IPS DF 19.7 (cell line): Measurements from ENCODE around the gene PLAC9.
"Not testable (repeated sequence)": the region's sequence is repeated elsewhere in the genome, so short reads cannot be mapped to it uniquely, and the experiment has no call there.

Experiments
- DNase-seq: peaks from one replicate; pipeline ENCODE4 v3.0.0-alpha.2; 2013; ENCODE audit warnings: low read depth, low spot score

PLAC9 gene

GRCh38 chr10:80139265-80139664, 6.7 kb downstream of the PLAC9 start:
- DNase-seq: no peak

- DNase-seq: no peak
Measured at GRCh38 chr10:80140251-80140650, 7.7 kb downstream of the PLAC9 start.

GRCh38 chr10:80141696-80142460, 9.3 kb downstream of the PLAC9 start:
- no peak for DNase-seq

- no peak for DNase-seq
Measured at GRCh38 chr10:80144067-80144695, 11.7 kb downstream of the PLAC9 start.

DNA sequence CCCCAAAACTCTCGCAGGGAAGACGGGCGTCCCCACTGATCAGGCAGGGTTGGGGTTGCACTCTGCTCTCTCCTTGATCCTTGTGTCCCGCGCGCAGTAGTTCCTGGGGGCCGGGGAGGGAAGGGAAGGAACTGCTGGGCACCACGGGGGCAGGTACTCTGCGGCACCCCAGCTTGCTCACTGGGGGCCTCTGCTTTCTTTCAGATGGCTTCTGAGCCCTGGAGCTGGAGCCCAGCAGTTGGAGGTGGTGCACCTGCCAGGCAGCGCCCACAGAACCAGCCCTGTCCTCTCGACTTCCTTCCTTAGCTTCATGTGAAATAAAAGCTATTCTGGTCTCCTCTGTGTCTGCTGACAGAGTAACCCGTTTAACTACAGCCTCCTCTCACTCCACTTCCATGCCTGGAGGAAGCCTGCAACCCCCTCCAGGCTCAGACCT, 12.2 kb downstream of the PLAC9 start:
- no peak for DNase-seq

- DNase-seq: not testable (repeated sequence)
Measured at GRCh38 chr10:80145406-80146308, 13.1 kb downstream of the PLAC9 start.

GRCh38 chr10:80146918-80147317, 14.4 kb downstream of the PLAC9 start:
- DNase-seq: no peak

DNA sequence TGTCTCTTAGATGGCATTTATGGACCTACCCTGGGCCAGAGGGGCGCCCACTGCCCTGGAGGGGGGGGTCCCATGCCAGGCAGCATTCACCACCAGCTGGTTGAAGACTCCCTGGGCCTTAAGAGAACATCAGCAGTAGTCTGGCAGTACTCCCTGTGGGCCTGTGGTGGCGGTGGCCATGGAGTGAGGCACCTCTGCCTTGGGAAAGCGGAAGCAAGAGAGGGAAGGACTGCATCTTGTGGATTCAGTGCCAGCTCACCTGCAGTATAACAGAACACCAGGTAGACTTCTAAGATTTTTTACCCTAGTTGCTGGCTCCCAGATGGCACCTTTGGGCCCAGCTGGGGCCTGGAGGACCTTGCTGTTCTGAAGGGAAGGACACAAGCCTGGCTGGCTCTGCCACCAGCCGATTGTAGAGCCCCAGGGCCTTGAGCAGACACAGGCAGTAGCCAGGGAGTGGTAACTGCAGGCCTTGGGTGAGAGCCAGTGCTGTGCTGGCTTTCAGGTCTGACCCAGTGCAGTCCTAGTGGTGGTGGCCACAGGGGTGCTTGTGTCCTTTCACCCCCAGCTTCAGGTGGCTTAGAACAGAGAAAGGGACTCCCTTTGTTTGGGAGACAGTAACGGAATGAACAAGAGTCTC, 15.8 kb downstream of the PLAC9 start:
- no peak for DNase-seq

DNA sequence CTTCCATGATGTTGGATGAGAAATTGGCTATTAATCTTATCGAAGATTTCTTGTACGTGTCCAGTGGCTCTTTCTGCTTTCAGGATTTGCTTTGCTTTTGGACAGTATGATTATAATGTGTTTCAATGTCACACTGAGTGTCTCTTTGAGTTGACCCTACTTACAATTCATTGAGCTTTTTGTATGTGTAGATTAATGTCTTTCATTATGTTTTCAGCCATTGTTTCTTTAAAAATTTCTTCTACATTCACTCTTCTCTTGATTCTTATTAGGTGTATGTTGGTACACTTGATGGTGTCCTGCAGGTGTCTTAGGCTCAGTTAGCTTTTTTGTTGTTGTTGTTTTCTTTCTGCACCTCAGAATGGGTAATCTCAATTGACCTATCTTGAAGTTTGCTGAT, 16.6 kb downstream of the PLAC9 start:
- DNase-seq: no peak

GRCh38 chr10:80150172-80150571, 17.6 kb downstream of the PLAC9 start:
- DNase-seq: no peak

- DNase-seq: no peak
Measured at GRCh38 chr10:80152820-80153219, 20.3 kb downstream of the PLAC9 start.

DNA sequence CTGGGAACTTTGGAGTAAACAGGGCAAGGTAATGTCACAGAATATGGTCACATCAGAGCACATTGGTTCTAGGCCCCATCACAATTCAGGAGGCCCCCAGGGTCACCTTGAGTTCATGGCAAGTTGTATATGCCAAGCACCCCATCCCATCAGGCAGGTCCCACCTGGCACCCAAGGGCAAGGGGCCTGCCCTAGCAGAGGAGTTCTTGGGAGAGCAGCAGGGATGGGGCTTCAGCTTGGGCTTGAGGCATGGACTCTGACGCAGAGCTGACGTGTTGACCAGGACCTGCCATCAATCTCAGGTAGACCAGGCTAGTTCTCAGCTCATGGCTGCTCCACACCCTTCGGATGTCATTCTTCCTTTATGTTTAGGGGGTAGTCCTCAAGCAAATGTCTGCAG, 20.9 kb downstream of the PLAC9 start:
- DNase-seq: no peak

DNA sequence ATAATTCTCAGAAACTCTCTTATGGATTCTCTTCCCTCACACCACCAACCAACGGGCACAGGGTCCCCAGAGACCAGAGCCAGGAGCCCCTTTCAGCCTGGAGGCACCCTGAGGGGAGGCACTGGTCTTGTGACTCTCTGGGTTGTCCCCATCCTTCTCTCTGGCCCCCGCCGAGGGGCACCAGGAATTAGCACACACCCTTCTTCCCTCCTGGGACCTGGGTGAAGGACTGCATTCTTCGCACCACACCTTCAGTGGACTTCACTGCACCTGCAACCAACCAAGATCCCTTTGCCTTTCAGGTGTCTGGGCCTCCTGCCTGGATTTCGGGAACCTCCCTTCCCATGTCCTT, 22.1 kb downstream of the PLAC9 start:
- no peak for DNase-seq

GRCh38 chr10:80154978-80155695, 22.6 kb downstream of the PLAC9 start:
- DNase-seq: no peak

DNA sequence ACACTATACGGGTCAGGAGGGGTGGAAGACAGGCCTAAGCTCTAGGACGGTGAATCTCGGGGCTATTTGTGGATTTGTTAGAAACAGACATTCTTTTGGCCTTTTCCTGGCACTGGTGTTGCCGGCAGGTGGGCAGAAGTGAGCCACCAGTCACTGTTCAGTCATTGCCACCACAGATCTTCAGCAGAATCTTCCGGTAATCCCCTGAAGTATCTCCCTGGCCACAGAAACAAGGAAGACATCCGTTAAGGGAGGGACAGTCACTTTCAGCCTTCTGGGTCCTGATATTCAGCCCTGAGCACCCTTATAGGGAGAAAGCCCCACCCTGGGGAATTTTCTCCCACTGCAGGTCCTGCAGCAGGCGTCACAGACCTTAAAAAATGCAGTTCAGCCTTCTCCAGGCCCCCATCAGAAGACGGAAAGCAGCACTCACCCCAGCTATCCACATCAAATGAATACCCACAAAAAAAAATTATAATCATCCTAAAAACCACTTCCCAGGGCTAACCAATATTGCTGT, 23.2 kb downstream of the PLAC9 start:
- no peak for DNase-seq

DNA sequence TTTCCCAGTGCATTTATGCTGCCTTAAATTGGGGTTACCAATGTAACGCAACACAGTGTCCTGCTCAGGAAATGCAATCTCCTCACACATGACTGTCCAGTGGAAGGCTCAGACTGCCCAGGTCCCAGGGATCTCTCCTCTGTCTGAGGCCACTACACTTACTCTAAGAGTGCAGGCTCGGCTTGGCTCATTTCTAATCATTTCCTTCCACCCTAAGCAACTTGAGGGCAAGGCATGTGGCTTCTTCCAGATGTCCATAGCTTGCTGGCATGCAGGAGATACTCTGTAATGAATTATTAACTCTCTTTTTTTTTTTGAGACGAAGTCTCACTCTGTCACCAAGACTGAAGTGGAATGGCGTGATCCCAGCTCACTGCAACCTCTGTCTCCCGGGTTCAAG, 23.7 kb downstream of the PLAC9 start:
- DNase-seq: no peak

GRCh38 chr10:80157561-80157960, 25.0 kb downstream of the PLAC9 start:
- no peak for DNase-seq

DNA sequence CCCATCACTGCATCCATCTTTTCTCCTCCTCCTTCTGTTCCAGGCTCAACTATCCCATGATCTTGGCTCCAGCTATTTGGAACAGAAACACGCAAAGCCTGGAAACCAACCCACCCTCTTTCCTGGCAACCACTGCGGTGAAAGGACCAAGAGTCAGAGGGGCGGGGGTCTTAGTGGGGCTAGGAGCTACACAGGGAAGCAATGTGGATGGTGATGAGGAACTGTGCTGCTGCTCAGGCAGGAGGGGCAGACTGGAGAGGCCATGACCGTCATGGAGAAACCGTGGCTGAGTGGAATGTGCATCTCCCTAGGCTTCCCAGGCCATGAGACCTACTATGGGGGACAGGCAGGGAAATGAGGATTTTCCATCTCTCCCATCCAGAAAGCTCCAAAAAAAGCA, 25.6 kb downstream of the PLAC9 start:
- DNase-seq: no peak

- DNase-seq: no peak
Measured at GRCh38 chr10:80158598-80159127, 26.1 kb downstream of the PLAC9 start.

DNA sequence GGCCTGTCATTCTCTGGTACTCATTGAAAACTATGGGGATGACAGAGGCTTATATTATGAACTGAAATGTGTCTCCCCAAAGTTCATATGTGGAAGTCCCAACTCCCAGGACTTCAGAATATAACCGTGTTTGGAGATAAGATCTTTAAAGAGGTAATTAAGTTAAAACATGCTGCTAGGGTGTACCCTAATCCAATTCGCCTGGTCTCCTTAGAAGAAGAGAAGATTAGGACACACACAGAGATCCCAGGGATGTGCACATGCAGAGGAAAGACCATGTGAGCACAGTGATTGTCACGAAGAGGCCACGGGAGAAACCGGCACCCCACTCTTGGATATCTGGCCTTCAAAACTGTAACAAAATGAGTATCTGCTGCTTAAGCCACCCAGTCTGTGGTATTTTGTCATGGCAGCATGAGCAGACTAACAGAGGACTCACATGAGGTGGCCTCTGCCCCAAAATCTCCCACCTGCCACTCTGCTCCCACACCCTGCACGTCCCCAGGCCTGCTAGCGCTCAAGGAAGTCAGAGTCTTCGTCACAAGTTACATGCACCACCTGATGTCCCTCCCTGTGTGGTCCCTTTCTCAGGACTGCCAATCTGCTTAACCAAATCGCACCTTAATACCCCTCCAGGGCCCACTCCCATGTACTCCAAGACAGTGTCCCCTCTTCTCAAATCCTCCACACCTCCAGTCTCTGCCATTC, 26.8 kb downstream of the PLAC9 start:
- DNase-seq: no peak
